B cell (primary cell): ENCODE results near the gene GGCX. TPM values are rescaled to one million over a fixed set of nuclear protein-coding genes. Genes with fewer than 3 reads are reported as not detected.

ENCODE experiments used
- ATAC-seq: fragments of 200-7000 bp; cut with Tn5 transposase; one replicate; pipeline ENCODE4 v1.10.0; 2021; ENCODE audit warnings: low read depth, mild to moderate bottlenecking, moderate number of reproducible peaks, moderate library complexity
- CTCF ChIA-PET: fragments of 350-600 bp; sonication (Branson Sonifier 250); formaldehyde crosslinking; loops from one replicate; lab custom pipeline; 2021; ENCODE audit warnings: antibody characterized with exemption, inconsistent platforms; lab: Charles Lee
- POLR2A ChIA-PET: fragments of 350-600 bp; sonication (Branson Sonifier 250); formaldehyde crosslinking; loops from one replicate; lab custom pipeline; 2021; ENCODE audit warnings: antibody characterized with exemption; lab: Charles Lee
- DNase-seq: peaks from one replicate; pipeline ENCODE4 v3.0.0; 2013
- H2AFZ ChIP-seq: 2 replicates; pipeline ENCODE4 v1.6.1; 2012; ENCODE audit warnings: mild to moderate bottlenecking, low read depth, low read length; ENCODE audit not compliant: insufficient read depth, poor library complexity, severe bottlenecking
- H3K27ac ChIP-seq, 2 donors: 1 replicate in 1 of 2; 2 replicates in 1 of 2; pipeline ENCODE4 v1.5.1; 2012 to 2013; ENCODE audit warnings: low read length in 2 of 2, mild to moderate bottlenecking in 2 of 2, moderate library complexity in 1 of 2
- H3K27me3 ChIP-seq, 4 experiments: fragments of 200-600 bp in 1 of 4; sonication (generic) in 1 of 4; replicated peaks in 1 of 4; 1 replicate in 2 of 4; 2 replicates in 2 of 4; pipeline versions ENCODE4 v1.6.1 to v1.7.0; 2013 to 2016; ENCODE audit warnings: low read length in 3 of 4, mild to moderate bottlenecking in 2 of 4, mixed read lengths in 1 of 4, moderate library complexity in 1 of 4; ENCODE audit not compliant: insufficient read depth in 4 of 4, control insufficient read depth in 3 of 4; ENCODE audit errors: control extremely low read depth in 1 of 4
- H3K36me3 ChIP-seq, 2 experiments: replicated peaks in 1 of 2; 1 replicate in 1 of 2; 2 replicates in 1 of 2; pipeline versions ENCODE4 v1.6.1 to v1.7.1; 2013; ENCODE audit warnings: low read length in 1 of 2; ENCODE audit not compliant: insufficient read depth in 2 of 2, control insufficient read depth in 1 of 2; ENCODE audit errors: control extremely low read depth in 1 of 2, extremely low read depth in 1 of 2
- H3K4me1 ChIP-seq, 2 donors: fragments of 200-600 bp in 1 of 2; sonication (generic) in 1 of 2; 1 replicate in 1 of 2; 2 replicates in 1 of 2; pipeline versions ENCODE4 v1.5.1 to v1.6.1; 2013 to 2017; ENCODE audit warnings: low read length in 2 of 2; ENCODE audit not compliant: control insufficient read depth in 2 of 2, insufficient read depth in 2 of 2
- H3K4me2 ChIP-seq: replicated peaks from 2 replicates; pipeline ENCODE3; 2012; ENCODE audit warnings: mild to moderate bottlenecking, low read depth, low read length; ENCODE audit not compliant: poor library complexity, severe bottlenecking
- H3K4me3 ChIP-seq, 5 experiments: fragments of 200-600 bp in 1 of 5; sonication (generic) in 1 of 5; 1 replicate in 3 of 5; 2 replicates in 2 of 5; pipeline versions ENCODE4 v1.5.1 to v1.7.0; 2011 to 2016; ENCODE audit warnings: low read length in 4 of 5, mild to moderate bottlenecking in 4 of 5, low read depth in 2 of 5, control low read depth in 1 of 5, moderate library complexity in 1 of 5; ENCODE audit not compliant: insufficient read depth in 1 of 5; ENCODE audit errors: control extremely low read depth in 1 of 5, extremely low read depth in 1 of 5
- H3K79me2 ChIP-seq: fragments of 200-600 bp; sonication (generic); one replicate; pipeline ENCODE4 v1.6.0; 2016; ENCODE audit warnings: low read length; ENCODE audit not compliant: control insufficient read depth, insufficient read depth
- H3K9ac ChIP-seq: fragments of 200-600 bp; sonication (generic); 2 replicates; pipeline ENCODE4 v1.6.1; 2017; ENCODE audit warnings: mild to moderate bottlenecking, low read length, moderate library complexity
- H3K9me3 ChIP-seq, 3 donors: one replicate each; pipeline versions ENCODE4 v1.6.1 to v1.7.1; 2013; ENCODE audit warnings: low read length in 2 of 3; ENCODE audit not compliant: control insufficient read depth in 2 of 3, insufficient read depth in 1 of 3; ENCODE audit errors: control extremely low read depth in 1 of 3
- H4K20me1 ChIP-seq: 2 replicates; pipeline ENCODE4 v1.6.0; 2012; ENCODE audit warnings: mild to moderate bottlenecking, low read length; ENCODE audit not compliant: insufficient read depth, control insufficient read depth, poor library complexity, severe bottlenecking
- H3K27ac Mint-ChIP-seq: one replicate; pipeline ENCODE4 v1.8.0; 2021; ENCODE audit warnings: mixed read lengths
- H3K27me3 Mint-ChIP-seq: one replicate; pipeline ENCODE4 v1.8.0; 2021; ENCODE audit warnings: mixed read lengths
- H3K4me1 Mint-ChIP-seq: one replicate; pipeline ENCODE4 v1.8.0; 2021; ENCODE audit warnings: mixed read lengths
- H3K4me3 Mint-ChIP-seq: one replicate; pipeline ENCODE4 v1.8.0; 2021; ENCODE audit warnings: mixed read lengths
- H3K9me3 Mint-ChIP-seq: one replicate; pipeline ENCODE4 v1.8.0; 2022; ENCODE audit warnings: mixed read lengths; ENCODE audit not compliant: insufficient read depth
- EZH2 ChIP-seq: IDR thresholded peaks from 2 replicates; pipeline ENCODE4 v1.6.1; 2012; ENCODE audit warnings: borderline replicate concordance, low read depth, mild to moderate bottlenecking, moderate library complexity, low read length; ENCODE audit not compliant: insufficient read depth, poor library complexity, severe bottlenecking
- WGBS: methylation state at CpG from one replicate; pipeline ENCODE4 v1.1.5; 2013; ENCODE audit warnings: missing lambda C conversion rate; ENCODE audit not compliant: insufficient coverage; 5-methylcytosine and 5-hydroxymethylcytosine counted together
- intact Hi-C: fragments of 100-400 bp; cut with micrococcal nuclease; formaldehyde crosslinking; loops from one replicate; pipeline ENCODE4 v1.10.0; 2022
- polyA plus RNA-seq: library from polyadenylated mRNA; depleted of rRNA; stranded (reverse); fragments of >200 nt; gene quantifications from 2 replicates; pipeline ENCODE4 v1.2.3, GENCODE V29; 2012
- total RNA-seq, 2 donors: library from RNA; stranded (reverse); fragments of 120-200 nt in 1 of 2; gene quantifications; 1 replicate in 1 of 2; 2 replicates in 1 of 2; pipeline versions ENCODE4 v1.2.3 to v1.2.4, GENCODE V29; 2013 to 2022
- TF ChIP-seq, protein P1 (sequence below): fragments of 200-600 bp; IDR thresholded peaks from one replicate; pipeline ENCODE4 v1.8.0; 2022; ENCODE audit warnings: antibody characterized with exemption, mild to moderate bottlenecking

The GGCX gene
- total and polyA plus RNA-seq, 2 donors (not counting 1 experiment from before 2014, with no cell fraction given) = 23.5 to 36.8 TPM

DNA sequence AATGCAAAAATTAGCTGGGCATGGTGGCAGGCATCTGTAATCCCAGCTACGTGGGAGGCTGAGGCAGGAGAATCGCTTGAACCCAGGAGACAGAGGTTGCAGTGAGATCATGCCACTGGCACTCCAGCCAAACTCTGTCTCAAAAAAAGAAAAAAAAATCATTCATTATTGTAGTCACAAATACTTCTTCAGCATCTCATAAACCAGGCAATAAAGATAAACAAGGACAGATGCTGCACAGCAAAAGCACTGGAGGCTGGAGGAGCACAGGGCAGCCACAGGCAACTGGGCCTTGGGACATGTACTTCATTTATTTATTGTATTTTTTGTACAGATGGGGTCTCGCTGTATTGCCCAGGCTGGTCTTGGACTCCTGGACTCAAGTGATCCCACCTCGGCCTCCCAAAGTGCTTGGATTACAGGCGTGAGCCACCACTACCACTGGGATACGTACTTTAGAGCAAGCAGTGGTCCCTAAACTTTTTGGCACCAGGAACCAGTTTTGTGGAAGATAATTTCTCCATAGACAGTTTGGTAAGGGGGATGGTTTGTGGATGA lies 39.1 kb downstream of the GGCX start:
- DNase-seq (no peak), ATAC-seq (no peak)
- ChIA-PET CTCF (interaction anchor here (0.7 kb wide), 1 partner anchor 115 kb away, joined by 3 read pairs; no protein-coding TSS in a partner anchor), POLR2A (no interaction called here)
- intact Hi-C loops = no loop called here
- no peak overlapping the region for H3K9ac ChIP-seq
- no peak for TF ChIP-seq EZH2
- TF ChIP-seq, protein P1, sequence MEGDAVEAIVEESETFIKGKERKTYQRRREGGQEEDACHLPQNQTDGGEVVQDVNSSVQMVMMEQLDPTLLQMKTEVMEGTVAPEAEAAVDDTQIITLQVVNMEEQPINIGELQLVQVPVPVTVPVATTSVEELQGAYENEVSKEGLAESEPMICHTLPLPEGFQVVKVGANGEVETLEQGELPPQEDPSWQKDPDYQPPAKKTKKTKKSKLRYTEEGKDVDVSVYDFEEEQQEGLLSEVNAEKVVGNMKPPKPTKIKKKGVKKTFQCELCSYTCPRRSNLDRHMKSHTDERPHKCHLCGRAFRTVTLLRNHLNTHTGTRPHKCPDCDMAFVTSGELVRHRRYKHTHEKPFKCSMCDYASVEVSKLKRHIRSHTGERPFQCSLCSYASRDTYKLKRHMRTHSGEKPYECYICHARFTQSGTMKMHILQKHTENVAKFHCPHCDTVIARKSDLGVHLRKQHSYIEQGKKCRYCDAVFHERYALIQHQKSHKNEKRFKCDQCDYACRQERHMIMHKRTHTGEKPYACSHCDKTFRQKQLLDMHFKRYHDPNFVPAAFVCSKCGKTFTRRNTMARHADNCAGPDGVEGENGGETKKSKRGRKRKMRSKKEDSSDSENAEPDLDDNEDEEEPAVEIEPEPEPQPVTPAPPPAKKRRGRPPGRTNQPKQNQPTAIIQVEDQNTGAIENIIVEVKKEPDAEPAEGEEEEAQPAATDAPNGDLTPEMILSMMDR = no peak
- H3K27ac ChIP-seq = no peak overlapping the region
- Mint-ChIP-seq H3K9me3 (no peaks in the 10 kb centered on the region), H3K27ac (no peak overlapping the region), H3K4me1 (peaks cover 1% of the 10 kb centered on the region), H3K4me3 (no peak overlapping the region), H3K27me3 (peaks cover 5% of the 10 kb centered on the region)
- H3K4me2 ChIP-seq = no peak overlapping the region
- H3K79me2 ChIP-seq = no peaks in the 10 kb centered on the region
- no peaks in the 10 kb centered on the region for H3K27me3 ChIP-seq
- no peaks in the 10 kb centered on the region for H3K36me3 ChIP-seq
- no peaks in the 10 kb centered on the region for H4K20me1 ChIP-seq
- H3K4me3 ChIP-seq = no peak overlapping the region
- no peak overlapping the region for H2AFZ ChIP-seq
- H3K9me3 ChIP-seq = no peaks in the 10 kb centered on the region
- 98% methylated on average over 4 of the region's 6 CpGs for WGBS
- H3K4me1 ChIP-seq = peaks cover 3 to 7% of the 10 kb centered on the region in 2 donors

DNA sequence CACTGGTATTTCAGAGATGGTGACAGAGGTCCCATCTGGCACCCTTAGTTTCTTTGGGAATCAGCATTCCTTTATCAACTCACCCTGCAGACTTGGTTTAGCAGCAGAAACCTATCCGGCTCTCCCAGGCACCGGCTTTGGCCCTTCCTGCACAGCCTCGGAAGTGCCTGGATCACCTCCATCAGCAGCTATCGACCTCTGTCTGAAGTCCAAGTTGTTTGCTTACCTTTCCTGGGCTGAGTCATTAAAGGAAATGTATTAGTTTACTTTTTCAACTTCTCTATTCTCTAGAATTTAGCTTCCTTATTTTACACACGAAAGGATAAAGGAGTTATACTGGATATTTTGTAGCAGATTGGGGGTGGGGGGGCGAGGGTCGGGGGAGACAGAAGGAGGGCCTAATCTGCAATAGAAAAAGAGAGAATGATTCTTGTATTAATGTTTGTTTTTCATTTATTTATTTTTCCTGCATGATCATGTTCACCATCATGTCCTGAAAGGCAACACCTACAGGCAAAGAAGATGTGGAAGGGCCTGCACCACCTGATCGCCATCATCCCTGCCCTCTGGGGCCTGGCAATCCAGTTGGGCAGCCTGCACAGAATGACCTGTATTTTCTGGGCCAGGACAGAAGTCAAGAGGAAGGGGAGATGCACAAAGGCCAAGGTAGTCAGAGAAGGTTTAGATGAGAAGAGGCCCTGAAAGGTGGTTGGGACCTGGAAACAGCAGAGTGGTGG lies 44.5 kb downstream of the GGCX start:
- DNase-seq (no peak), ATAC-seq (no peak)
- Histone ChIP-seq H3K4me3 (no peak overlapping the region), H3K4me1 (no peaks in the 10 kb centered on the region), H3K9ac (no peak overlapping the region), H3K79me2 (no peaks in the 10 kb centered on the region), H3K36me3 (no peaks in the 10 kb centered on the region), H3K9me3 (no peaks in the 10 kb centered on the region), H4K20me1 (no peaks in the 10 kb centered on the region), H2AFZ (no peak overlapping the region), H3K4me2 (no peak overlapping the region), H3K27me3 (no peaks in the 10 kb centered on the region), H3K27ac (no peak overlapping the region)
- Mint-ChIP-seq H3K4me3 (no peak overlapping the region), H3K4me1 (no peaks in the 10 kb centered on the region), H3K27ac (no peak overlapping the region), H3K27me3 (no peaks in the 10 kb centered on the region), H3K9me3 (no peaks in the 10 kb centered on the region)
- WGBS = 67% methylated on average over 5 of the region's 8 CpGs
- intact Hi-C loops = no loop called here
- CTCF ChIA-PET = no interaction called here
- POLR2A ChIA-PET = no interaction called here
- TF ChIP-seq, protein P1 = no peak
- TF ChIP-seq EZH2 = no peak
